ENCODE data around the gene GAB3.

GRCh38 chrX:154660541-154660940, 90.3 kb downstream of the GAB3 start:
- TF ChIP-seq CTCF (IDR thresholded peaks at IDR 0.05; ENCODE audit: low read depth, low read length, missing input control): no peak
- TF ChIP-seq NR2F2 (IDR thresholded peaks at IDR 0.05): no peak
